GM15510 (cell line): ENCODE data around the gene PMVK.

ENCODE experiments used
- POLR2A ChIP-seq: IDR thresholded peaks from 3 replicates; pipeline ENCODE4 v1.6.1; 2011; ENCODE audit warnings: borderline replicate concordance; ENCODE audit not compliant: insufficient read length; ENCODE audit errors: extremely low read depth

PMVK gene

GRCh38 chr1:154958681-154959425 is 22.3 kb upstream of the PMVK start:
- no peak for TF ChIP-seq POLR2A

DNA sequence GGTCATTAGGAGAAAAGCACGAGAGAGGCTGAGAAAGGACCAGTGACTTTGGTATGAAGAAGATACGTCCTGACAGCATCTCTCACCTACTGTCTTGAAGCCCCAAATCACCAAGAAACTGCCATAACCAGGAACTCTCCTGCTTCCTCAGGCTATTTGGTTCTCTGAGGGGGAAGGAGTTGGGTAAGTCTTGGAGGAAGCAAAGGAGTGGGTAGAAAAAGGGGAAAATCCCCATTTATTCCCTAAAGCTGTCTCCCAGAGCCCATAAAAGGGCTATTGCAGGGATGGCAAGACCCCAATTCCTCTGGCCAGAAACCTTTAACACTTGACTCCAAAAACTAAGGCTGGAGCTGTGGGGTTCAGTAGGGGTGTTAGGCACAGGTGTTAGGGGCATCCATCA is 21.5 kb upstream of the PMVK start:
- TF ChIP-seq POLR2A, result no peak

- TF ChIP-seq POLR2A, result no peak
These were observed 20.7 kb upstream of the PMVK start for GRCh38 chr1:154957091-154957657.

GRCh38 chr1:154956544-154956941 is 20.0 kb upstream of the PMVK start:
- no peak for TF ChIP-seq POLR2A

DNA sequence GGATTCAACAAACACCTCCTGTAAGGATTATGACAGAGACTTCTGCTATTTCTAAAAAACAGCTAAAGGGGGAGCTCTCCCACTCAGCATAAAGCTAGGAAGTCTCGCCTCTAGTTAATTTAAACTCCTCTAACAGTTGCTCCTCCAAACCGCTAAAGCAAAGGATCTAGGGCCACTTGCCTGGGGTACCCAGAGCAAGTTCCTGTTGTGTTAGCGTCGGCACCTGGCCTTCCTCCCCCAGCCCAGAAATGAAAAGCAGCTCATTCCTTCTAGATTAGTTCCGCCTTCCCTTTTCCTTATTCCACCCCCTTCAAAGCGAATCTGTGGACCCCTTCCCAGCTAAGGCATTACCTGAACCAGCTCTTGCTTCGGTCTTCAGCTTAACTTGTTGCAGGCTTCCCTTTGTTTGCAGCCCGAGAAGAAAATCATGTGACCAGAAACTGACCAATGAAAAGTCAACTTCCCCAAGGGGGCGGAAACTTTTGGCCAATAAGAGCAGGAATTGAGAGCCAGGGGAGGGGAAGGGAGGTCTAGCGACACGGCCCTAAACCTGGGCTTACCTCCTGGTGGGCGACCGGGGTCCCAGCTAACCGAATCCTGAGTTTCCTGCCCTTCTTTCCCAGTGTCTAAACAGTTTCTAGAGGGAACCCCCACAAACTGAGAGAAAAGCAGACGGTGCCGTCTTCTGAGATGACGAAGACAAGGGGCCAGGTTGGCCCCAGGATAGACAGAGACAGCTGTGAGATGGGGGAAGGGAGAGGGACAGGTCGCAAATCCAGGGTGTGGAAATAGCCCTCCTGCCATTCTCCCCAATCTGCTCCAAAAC is 19.4 kb upstream of the PMVK start, which contains the start of gene PBXIP1:
PBXIP1 (minus strand) TSS at position 382 of the 826 bp plus-strand sequence. CDS start 2,378 bp downstream, outside the sequence.
- TF ChIP-seq POLR2A, result no peak

GRCh38 chr1:154955039-154955717 is 18.7 kb upstream of the PMVK start:
- TF ChIP-seq POLR2A, result no peak

DNA sequence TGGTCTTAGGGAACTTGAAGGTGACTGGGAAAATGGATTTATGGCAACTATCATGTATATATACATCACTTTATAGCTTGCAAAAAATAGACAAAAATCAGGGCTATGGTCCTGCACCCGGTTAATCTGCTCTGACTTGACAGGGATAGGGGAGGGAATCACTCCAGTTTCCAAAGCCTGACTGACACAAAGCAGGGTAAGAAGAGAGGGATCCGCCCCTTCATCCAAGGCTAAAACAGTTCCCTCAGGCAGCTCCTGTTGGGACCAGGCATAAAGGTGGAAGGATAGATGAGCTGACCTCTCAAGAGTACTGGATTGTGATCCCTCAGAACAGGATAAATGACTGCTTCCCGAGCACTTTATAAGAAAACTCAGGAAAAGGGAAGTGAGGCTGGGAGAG is 18.0 kb upstream of the PMVK start:
- no peak for TF ChIP-seq POLR2A

DNA sequence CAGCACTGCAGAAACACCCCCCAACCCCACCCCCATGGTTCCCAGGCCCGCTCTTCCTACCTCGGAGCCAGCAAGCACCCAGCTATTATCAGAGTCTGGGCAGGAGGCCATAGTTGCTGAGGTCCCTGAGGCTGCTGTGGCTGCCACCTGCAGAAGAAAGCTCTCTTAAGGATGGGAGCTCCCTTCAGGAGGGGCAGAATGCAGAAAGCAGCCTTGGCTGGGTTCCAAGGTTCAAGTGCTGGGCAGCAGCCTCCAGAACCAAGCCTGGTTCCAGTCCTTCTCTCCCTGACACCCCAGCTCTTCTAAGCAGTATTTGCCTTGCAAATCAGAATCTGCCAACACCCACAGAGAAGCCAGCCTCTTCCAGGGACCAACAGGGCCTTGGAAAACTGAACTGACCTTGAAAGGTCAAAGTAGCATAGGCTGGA is 17.1 kb upstream of the PMVK start:
- TF ChIP-seq POLR2A, result no peak

DNA sequence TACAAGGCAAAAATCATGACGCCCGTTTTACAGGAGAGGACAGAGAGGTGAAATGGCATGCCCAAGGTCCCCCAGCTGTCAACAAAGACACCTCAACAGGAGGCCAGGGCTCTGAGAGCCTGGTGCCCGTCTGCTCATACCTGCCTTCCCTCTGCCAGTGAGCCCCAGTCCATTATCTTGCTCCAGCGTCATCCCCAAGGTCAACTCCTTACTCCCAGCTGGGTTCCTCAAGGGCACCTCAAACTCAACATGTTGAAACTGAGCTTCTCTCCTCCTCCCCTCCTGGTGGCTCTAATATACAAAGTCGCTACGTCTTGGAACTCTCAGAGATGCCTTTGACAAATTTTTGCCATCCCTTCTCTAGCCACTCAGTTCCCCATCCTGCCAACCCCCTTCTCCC is 16.1 kb upstream of the PMVK start:
- no peak for TF ChIP-seq POLR2A

DNA sequence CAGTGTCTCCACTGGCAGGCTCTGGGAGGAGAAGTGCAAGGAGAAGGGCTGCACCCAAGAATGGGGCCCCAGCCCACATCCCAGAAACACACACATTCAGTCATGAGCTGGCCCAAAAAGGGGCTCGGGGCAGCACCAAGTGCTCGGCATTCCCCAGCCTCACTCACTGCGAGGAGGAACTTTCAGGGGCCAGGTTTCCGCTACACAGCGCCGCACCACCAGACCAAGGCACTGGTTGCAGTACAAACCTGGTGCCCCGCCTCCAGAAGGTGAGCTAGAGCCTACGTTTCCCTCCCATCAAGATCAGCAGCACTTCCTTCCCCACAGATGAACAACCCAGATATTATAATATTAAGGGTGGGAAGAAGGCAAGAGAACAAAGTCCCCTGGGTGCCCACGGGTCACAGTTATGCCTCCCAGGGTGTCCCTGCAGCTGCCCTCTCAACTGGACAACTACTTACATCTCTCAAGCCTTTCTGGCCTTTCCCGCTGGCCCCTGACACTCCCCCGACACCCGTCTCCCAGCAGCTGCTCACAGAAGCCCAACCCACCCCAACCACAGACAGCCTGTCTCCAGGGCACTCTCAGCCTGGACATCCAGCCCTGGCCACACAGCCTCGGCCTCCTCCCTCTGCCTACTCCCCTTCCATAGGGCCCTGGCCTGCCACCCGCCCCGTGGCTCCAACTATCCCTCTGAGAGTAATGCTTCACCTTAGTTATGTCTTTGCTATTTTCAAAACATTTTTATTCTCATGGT is 15.6 kb upstream of the PMVK start:
- TF ChIP-seq POLR2A, result no peak

DNA sequence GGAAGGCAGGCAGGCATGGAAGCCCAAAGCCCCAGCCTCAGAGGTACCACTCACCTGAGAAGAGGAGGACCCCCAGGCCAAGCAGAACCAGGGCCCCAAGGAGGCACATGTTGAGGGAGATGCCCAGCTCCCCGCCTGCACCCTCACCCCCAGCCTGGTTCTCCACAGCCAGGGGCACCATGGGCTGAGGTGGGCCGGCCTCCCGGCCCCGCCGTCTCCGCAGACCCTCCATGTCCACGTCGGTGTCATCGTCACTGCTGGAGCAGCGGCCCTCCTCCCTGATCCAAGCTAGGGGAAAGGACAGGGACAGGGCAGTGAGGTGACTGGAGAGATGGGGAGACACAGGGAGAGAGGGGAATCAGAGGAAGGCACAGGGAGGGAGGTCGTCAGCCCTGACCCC is 11.6 kb upstream of the PMVK start:
- no peak for TF ChIP-seq POLR2A

GRCh38 chr1:154945962-154946850 is 9.7 kb upstream of the PMVK start:
- no peak for TF ChIP-seq POLR2A
